HG03342 (cell line): ENCODE measurements around the gene RBM39.
A peak's percentile ranks its signal among the peaks of the same experiment; 100 is the strongest.
"Not testable (repeated sequence)": the region's sequence is repeated elsewhere in the genome, so short reads cannot be mapped to it uniquely, and the experiment has no call there.

Experiments used
- ATAC-seq: cut with Tn5 transposase; IDR thresholded peaks from one replicate; pipeline ENCODE4 v1.9.1; 2021; ENCODE audit warnings: mild to moderate bottlenecking, moderate library complexity; ENCODE audit not compliant: unreplicated experiment

Gene RBM39

DNA sequence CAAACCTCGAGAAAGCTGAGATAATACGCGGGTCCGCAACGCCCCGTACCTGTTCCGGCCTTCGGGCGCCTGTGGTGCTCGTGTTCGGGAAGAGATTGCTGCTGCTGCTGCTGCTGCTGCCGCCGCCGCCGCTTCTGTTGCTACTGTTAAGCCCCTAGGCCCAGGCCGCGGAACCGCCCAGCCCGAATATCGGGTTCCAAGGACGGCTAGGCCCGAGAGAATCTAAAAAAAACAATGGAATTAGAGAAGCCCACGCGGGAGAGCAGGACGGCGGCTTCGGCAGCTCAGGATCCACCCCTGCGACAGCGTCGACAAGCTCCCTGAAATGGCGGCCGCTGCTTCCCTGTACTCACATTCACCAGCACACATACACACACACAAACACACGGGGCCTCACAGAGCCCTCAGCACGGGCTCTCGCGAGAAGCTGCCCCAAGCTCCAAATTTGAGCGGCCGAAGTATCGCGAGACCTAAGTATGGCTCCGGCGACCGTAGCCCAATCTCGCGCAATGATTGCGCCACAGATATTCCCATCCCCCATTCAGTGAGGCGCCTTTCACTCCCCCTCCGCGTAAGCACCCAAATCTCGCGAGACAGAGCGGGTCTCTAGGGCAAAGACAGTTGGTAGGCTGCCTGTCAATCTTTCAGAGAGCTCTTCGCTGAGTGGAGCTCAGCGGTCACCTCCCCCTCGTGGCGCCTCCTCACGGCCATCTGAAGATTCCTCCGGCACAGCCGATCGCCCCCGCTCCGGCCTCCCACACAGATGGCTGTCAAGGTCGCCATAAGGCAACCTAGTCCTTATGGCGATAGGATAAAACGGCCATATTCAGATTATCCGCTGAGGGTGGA is at the start of gene RBM39:
Gene RBM39, minus strand, starts transcription at position 369 of the 849 bp plus-strand sequence. CDS start 1,386 bp downstream, outside the sequence.
- ATAC-seq = peak; percentile 78

DNA sequence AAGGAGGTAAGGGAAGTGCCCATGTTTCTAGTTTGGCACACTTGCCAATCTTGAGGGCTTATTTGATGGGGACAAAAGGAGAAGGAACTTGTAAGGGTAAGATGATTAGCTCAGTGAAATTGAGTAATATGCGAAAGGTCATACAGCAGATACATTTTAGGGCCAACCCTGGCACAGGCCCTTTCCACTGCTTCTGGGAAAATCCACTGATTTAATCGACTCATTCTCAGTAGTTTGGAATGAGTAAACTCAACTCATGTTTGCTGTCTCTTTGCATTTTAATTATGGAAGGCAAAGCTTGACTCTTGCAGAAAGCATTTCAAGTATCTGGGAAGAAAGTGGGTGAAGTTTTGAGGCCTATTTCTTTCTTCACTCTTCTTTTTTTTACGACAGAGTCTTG is 49.8 kb upstream of the RBM39 start:
- no peak for ATAC-seq

DNA sequence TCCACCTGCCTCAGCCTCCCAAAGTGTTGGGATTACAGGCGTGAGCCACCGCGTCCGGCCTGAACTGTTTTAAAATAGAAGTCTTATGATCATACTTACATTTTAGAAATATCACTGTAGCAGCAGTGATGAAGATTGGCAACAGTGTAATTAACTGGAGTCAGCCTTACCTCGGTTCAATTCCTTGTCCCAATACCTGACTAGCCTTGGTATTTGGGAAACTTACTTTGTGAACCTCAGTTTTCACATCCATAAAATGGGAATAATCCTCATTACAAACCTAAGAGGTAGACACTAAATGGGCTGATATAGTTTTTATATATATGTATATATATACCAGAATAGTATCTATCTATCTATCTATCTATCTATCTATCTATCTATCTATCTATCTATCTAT is 49.0 kb upstream of the RBM39 start:
- ATAC-seq = no peak

DNA sequence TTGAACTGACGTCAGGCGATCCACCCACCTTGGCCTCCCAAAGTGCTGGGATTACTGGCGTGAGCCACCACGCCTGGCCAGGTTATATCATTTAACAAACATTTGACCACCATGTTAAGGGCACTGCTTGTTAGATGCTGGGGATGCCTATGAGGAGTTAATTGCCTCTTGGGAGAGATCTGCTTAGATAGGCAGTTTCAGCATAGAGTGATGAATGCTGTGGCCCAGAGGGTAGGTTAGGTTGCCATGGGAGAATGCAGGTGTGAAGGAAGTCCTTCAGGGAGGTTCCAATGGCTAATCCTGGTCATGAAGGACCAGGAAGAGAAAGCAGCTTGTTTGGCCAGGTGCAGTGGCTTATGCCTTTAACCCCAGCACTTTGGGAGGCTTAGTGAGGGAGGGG is 46.7 kb upstream of the RBM39 start:
- ATAC-seq = no peak

DNA sequence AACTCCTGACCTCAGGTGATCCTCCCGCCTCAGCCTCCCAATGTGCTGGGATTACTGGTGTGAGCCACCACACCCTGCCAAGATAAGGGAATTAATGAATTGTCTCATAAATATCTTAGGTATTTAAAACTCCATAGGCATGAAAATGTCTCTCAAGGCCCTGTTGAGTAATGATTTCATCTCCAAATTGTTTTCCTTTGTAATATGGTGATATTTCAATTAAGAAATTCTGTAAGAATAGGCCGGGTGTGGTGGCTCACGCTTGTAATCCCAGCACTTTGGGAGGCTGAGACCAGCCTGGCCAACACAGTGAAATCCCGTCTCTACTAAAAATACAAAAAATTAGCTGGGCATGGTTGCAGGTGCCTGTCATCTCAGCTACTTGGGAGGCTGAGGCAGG is 43.5 kb upstream of the RBM39 start:
- not testable (repeated sequence) for ATAC-seq

DNA sequence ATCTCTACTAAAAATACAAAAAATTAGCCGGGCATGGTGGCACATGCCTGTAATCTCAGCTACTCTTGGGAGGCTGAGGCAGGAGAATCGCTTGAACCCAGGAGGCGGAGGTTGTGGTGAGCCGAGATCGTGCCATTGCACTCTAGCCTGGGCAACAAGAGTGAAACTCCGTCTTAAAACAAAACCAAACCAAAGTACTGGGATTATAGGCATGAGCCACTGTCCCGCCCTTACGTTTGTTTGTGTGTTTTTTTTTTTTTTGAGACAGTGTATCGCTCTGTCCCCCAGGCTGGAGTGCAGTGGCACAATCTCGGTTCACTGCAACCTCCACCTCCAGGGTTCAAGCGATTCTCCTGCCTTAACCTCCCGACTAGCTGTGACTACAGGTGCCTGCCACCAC is 41.8 kb upstream of the RBM39 start:
- not testable (repeated sequence) for ATAC-seq

DNA sequence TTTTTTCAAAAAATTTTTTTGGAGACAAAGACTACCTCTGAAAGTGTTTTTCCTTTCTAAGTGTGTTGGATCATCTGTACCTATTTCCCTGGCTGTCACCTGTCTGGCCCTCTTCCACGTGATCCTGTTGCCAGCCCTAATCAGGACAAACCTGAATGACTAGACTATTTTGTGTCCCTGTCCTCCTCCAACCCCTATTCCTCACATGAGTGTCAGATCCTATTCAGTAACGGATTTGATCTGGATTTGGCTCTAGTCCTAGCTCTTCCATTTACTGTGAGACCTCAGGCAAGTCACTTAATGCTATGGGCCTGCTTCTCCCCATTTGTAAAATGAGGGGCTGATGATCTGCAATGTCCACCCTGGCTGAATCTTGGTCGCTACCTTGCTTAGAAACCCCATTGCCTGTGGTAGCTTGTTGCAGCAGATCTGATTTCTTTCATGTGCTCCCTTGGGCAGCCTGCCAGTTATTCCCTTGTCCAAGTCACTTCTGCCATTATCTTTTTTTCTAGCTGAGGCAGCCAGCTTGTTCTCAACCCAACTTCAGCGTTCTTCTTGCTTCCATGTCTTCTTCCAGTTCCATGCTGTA is 34.5 kb upstream of the RBM39 start:
- no peak for ATAC-seq

DNA sequence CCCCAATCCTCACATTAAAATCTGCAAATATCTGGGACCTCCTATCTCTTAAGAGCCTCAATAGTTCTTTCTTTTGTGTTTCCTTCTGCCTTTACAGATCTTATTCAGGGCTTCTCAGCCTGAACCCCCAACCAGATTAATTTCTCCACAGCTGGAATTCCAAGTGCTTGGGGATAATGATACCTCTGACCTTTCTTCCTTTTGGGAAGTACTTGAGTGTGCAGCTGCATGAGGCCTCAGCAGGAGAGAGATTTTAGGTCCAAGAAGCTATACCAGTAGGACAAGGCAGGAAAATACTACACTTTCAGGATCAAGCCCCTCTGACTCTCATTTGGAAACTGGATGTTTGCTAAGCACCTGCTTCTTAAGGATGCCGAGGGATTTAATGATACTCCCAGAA is 32.3 kb upstream of the RBM39 start:
- no peak for ATAC-seq

DNA sequence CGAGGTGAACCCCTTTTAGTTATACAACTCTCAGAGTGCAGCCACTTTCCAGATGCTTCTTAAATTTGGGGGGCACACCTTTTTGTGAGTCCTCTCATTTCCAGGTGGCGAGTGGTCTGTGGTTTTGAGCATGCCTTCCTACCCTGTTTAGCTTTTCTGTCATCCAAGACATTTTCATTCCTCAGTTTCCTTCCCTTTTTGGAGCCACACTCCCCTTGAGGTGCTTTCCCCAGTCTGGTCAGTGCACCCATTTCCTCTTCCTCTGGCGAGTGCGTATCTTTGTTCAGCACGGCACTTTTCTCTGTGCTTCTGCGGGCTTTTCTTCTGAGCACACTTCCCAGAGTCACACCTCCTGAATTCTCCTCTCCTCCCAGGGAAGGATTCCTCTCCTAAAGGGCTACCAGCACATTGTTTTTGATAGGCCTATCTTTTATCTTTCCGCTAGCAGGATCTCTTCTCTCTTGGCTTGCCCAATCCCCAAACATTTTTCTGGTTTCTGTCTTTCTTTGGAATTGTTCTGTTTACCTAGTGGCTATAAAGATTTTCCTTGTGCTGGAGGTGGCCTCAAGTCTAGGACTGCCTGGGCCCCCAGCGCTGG is 31.2 kb upstream of the RBM39 start:
- ATAC-seq = no peak

DNA sequence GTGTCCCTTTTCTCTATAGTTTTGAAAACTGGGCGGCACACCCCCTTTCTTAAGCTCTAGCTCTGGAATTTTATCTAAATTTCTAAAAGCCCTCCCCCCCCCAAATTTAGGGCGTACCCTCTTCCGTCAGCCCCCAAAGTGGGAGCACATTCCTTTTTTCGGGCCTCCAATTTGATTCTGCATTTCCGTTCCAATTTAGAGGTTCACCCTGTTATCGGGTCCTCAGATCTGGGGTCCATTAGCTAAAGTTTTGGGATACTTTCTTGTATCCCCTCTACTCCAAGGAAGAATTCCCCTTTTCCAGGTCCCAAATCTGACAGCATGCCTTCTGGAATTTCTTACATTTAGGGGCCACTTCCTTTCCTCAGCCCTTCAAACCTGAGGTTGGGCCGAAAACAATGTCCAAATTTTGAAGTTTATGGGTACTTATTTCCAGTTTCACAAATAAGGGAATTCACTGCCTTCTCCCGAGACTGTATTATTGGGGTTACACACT is 30.6 kb upstream of the RBM39 start:
- no peak for ATAC-seq

DNA sequence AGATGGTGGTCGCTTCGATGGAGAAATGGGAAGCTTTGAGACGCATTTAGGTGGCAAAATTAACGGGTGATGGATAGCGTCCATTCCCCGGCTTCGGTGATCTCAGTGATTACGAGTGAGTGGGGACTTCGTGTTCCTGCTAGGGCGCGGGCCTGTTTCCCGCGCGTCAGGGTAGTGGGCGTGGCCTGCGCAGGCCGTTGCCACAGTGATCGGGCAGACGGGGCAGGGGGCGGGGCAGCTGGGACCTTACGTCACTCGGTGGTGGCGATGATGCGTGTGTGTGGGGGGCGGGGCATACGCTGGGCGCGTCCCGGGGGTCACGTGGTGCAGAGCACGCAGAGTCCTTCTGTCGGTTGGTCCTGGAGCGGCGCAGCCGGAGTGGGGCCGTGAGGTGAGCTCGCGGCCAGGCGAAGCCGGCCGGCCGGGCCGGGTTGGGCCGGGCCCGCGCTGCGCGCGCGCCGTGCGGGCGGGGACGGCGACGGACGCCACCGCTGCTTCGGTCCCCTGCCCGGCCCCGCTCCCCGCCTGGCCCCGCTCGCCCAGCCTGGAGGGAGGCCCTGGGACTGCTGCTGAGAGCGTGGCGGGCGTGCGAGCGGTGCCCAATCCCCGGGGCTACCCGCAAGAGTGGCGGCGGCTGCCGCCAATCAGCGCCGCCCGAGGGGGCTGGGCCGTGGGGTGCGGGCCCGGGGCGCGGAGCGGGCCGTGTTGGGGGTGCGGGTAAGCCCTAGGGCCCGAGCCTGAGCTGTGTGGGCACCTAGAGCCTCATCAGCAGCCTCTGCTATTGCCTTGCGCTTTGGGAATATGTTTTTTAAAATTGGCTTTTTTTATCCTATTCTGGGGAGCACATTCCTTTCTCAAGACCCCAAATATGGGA is 29.9 kb upstream of the RBM39 start, which contains the start of gene PHF20:
Gene PHF20, plus strand, starts transcription at position 327 of the 874 bp plus-strand sequence. CDS start 29,508 bp downstream, outside the sequence.
- peak; percentile 79 for ATAC-seq

DNA sequence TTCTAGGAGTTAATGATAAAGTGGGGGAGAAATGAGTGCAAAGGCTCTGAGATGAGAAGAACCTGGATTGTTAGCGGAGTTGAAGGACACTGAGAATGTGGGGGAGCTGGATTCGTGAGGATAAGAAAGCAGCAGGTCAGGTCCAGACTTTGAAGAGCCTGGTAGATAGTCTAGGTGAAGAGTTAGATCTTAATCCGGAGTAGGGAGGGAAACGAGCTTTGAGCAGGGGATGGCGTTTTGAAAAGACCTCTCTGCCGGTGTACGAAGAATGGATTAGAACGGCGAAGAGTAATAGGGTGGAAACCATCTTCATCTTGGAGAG is 29.3 kb upstream of the RBM39 start:
- no peak for ATAC-seq

DNA sequence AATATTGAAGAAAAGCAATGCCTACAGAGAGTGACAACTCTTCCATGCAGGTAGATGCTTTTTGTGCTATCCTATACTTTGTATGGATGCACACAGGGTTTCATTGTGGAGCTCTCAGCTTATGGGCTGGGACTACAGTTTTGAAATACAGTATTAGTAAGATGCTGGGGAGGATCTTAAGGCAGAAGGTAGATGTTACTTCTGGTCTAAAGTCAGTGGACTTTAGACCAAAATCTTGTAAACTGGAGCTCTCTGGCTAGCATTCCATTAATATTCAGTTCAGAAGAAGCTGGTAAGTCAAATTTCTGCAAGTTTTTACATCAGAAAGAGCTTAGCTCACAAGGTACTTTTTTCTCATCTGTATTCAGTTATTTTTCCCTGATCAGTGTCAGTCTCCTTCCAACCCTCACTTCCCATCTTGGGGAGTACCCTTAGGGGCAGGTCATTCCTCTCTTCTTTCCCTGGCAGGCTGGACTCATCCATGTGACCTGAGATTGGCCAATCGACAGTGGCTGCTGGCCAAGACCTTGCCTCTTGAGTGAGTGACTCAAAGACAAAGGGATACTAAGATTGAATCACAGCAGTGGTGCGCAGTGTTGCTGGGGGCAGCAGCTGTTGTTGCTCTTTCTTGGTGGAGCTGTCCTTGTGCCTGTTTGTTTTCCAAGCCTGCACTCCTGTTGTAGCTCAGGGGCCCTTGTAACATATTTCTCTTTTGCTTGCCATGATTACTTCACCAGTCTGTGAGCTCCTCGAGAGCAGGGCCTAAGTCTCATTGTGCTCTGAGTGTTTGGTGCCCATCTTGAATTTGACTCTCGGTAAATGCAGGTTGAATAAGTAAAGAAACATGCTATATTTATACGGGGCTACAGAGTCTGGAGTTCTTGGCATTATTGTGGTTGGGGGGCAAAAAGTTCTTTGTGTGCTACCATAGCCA is 26.9 kb upstream of the RBM39 start:
- no peak for ATAC-seq

DNA sequence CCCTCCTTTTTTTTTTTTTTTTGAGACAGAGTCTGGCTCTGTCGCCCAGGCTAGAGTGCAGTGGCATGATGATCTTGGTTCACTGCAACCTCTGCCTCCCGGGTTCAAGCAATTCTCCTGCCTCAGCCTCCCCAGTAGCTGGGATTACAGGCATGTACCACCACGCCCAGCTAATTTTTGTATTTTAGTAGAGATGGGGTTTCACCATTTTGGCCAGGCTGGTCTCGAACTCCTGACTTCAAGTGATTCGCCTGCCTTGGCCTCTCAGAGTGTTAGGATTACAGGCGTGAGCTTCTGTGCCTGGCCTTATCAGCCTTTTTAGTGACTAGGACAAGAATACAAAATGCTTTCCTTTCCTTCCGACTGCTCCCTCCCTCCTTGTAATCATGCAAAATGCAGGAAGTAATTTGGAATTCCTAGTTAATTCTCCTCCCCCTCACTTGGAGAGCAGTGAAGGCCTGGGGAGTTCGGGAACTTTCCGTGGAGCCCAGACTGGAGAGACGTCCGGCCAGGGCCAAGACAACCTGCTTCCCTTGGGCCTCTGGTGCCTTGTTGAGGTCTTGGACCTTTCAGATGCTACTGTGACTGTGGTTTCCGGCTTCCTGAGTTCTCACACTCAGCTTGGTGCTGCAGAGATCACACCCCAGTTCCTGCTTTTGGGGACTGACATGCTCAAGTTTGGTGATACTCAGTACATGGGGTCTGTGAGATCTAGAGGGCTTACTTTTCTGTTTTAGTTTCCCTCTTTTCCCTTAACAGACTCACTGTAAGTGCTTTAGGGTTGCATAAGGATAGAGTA is 25.8 kb upstream of the RBM39 start:
- peak; percentile 54 for ATAC-seq

DNA sequence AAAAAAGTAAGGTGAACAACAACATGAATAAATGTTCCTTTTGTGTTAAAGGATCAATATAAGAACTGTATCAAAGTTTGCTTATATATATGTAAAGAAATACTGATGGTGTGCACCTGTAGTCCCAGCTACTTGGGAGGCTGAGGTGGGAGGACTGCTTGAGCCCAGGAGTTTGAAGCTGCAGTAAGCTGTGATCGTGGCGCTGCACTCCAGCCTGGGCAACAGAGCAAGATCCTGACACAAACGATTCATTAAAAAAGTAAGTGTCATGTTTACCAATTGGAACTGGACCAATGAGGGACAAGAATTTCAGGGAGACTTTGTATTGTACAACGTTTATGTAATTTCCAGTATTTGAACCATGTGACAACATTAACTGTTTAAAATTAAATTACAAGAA is 24.8 kb upstream of the RBM39 start:
- ATAC-seq = no peak

DNA sequence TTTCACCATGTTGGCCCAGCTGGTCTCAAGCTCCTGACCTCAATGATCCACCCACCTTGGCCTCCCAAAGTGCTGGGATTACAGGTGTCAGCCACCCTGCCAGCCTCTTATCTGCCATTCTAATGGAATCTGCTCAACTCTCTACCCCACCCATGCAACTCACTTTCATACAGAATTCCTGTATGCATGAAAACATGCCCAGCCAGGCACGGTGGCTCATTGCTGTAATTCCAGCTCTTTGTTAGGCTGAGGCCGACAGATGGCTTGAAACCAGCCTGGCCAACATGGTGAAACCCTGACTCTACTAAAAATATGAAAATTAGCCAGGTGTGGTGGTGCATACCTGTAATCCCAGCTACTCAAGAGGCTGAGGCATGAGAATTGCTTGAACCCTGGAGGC is 22.9 kb upstream of the RBM39 start:
- ATAC-seq = not testable (repeated sequence)

DNA sequence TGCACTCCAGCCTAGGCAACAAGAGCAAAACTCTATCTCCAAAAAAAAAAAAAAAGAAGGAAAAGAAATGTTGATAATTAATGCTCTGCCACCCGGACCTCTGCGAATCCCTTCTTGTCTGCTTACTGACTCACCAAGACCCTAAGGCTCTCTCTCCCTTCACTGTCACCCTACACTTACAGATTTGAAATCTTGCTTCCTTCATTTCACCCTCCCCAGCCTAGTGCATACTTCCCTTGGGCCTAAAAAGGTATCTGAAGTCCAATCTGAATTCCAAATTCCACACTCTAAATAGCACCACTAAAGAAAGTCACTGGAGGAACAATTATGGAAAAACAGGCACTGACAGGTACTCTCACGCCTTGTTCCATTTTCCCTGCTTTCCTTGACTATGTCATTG is 20.4 kb upstream of the RBM39 start:
- ATAC-seq = no peak

DNA sequence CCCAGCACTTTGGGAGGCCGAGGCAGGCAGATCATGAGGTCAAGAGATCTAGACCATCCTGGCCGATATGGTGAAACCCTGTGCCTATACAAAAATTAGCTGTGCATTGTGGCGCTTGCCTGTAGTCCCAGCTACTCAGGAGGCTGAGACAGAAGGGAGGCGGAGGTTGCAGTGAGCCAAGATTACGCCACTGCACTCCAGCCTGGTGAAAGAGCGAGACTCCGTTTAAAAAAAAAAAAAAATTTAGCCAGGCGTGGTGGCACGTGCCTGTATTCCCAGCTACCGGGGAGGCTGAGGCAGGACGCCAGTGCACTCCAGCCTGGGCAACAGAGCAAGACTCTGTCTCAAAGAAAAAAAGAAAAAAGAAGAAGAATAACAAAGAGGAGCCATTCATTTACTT is 19.5 kb upstream of the RBM39 start:
- ATAC-seq = not testable (repeated sequence)

DNA sequence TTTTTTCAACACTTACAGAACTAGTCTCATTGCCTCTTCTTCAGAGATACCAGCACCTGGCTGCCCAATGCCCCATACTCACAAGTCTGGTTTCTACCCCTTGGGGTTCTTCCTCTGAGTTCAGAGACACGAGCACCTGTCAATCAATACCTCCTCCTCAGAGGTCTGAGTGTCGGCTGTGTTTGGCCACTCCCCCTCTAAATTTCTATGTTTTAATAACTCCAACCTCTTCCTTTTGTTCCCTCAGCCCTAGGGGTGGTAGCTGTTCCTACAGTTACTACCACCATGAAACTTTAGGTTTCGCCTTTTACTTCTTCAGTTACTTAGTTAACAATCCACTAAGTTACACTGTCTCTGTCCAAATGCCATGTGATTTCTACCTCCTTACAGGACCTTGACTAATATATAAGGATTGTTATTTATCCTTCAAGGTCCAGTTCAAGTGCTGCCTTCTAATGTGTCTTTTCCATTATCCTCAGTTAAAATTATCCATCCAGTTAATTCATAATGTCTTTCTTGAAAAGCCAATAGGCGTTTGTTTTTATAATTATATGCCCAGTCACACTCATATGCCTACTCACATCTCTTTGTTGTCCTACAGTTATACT is 15.1 kb upstream of the RBM39 start:
- no peak for ATAC-seq
